HG03280 (cell line): Measurements from ENCODE around the gene TUBD1.
"Not testable (repeated sequence)": the region's sequence is repeated elsewhere in the genome, so short reads cannot be mapped to it uniquely, and the experiment has no call there.

Experiments used
- ATAC-seq: cut with Tn5 transposase; IDR thresholded peaks from one replicate; pipeline ENCODE4 v1.9.1; 2021; ENCODE audit warnings: mild to moderate bottlenecking, moderate library complexity; ENCODE audit not compliant: unreplicated experiment

Gene TUBD1

GRCh38 chr17:59876107-59876506 lies 16.6 kb downstream of the TUBD1 start:
- no peak for ATAC-seq

- ATAC-seq = no peak
Observed at GRCh38 chr17:59874376-59874775, 18.4 kb downstream of the TUBD1 start.

- not testable (repeated sequence) for ATAC-seq
Observed at GRCh38 chr17:59873414-59873813, 19.3 kb downstream of the TUBD1 start.

- ATAC-seq = no peak
Observed at GRCh38 chr17:59872351-59872750, 20.4 kb downstream of the TUBD1 start.

GRCh38 chr17:59870482-59870881 lies 22.3 kb downstream of the TUBD1 start:
- no peak for ATAC-seq

DNA sequence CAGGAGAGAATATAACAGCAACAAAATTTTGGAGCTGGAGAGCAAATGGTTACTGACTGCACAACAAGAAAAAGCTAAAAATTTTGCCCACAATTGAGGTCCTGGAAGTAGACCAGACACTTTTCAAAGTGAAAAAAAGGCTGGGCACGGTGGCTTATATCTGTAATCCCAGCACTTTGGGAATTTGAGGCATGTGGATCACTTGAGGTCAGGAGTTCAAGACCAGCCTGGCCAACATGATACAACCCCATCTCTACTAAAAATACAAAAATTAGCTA lies 22.9 kb downstream of the TUBD1 start:
- ATAC-seq = no peak

- ATAC-seq = no peak
Observed at GRCh38 chr17:59863616-59864015, 29.1 kb downstream of the TUBD1 start.

GRCh38 chr17:59859444-59860025 lies 33.2 kb downstream of the TUBD1 start:
- ATAC-seq = no peak

DNA sequence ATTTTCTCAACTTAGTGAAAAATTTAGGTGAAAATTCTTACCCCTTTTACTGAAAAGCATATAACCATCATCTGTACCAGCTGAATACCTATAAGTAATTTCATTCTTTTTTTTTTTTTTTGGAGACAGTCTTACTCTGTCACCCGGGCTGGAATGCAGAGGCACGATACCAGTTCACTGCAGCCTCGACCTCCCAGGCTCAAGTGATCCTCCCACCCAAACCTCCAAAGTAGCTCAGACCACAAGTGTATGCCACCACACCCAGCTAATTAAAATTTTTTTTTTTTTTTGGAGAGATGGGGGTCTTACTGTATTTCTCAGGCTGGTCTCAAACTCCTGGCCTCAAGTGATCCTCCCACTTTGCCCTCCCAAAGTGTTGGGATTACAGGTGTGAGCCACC lies 33.8 kb downstream of the TUBD1 start:
- ATAC-seq = no peak

GRCh38 chr17:59858167-59858816 lies 34.5 kb downstream of the TUBD1 start:
- no peak for ATAC-seq

- no peak for ATAC-seq
Observed at GRCh38 chr17:59856859-59857794, 35.6 kb downstream of the TUBD1 start.

GRCh38 chr17:59853919-59854729 lies 38.6 kb downstream of the TUBD1 start:
- not testable (repeated sequence) for ATAC-seq

DNA sequence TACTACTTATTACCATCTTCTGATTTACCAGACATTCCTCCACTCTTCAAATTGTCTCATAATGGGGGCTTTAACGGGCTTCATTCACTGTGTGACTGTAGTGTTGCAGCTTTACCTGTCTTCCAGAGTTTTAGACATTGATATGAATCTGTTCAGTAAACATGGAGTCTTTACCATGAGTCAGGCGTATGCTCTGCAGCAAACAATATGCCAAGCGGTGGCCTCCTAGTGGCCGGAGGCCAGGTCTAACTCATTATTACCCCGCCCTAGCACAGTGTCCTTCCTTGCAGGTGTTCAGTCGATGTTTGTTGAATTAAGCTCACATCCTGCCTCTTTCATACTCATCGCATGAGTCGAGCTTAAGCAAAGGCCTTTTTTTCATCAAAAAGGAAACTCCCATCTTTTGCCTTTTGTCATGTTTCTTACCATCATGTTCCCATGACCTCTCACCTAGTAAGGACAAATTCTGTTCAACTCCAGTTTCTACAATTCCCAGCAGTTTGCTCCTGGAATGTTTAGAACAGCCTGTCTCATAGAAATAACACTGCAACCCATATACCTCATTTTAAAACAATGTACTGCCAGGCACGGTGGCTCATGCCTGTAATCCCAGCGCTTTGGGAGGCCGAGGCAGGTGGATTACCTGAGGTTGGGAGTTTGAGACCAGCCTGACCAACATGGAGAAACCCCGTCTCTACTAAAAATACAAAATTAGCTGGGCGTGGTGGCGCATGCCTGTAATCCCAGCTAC lies 39.4 kb downstream of the TUBD1 start:
- peak; percentile 54 for ATAC-seq

- not testable (repeated sequence) for ATAC-seq
Observed at GRCh38 chr17:59852847-59853167, 39.9 kb downstream of the TUBD1 start.

GRCh38 chr17:59851439-59852375 lies 41.0 kb downstream of the TUBD1 start:
- no peak for ATAC-seq

DNA sequence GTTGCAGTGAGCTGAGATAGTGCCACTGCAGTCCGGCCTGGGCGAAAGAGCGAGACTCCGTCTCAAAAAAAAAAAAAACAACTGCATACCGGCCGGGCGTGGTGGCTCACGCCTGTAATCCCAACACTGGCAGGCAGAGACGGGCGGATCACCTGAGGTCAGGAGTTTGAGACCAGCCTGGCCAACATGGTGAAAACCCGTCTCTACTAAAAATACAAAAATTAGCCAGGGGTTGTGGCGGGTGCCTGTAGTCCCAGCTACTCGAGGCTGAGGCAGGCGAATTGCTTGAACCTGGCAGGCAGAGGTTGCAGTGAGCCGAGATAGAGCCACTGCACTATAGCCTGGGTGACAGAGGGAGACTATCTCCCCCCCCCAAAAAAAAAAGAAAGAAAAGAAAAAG lies 42.4 kb downstream of the TUBD1 start:
- not testable (repeated sequence) for ATAC-seq

- ATAC-seq = no peak
Observed at GRCh38 chr17:59848778-59849177, 44.0 kb downstream of the TUBD1 start.

DNA sequence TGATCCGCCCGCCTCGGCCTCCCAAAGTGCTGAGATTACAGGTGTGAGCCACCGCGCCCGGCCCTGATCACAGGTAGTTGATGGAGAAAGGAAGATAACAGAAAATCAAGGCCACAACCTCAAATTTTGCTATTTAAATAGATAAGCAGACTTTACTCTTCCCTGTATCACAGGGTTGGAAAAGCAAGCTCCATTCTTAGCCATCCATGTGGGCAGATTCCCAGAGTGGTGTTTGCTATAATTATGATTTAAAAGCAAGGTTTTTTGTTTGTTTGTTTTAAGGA lies 44.4 kb downstream of the TUBD1 start:
- ATAC-seq = no peak

- ATAC-seq = no peak
Observed at GRCh38 chr17:59846394-59847165, 46.2 kb downstream of the TUBD1 start.
